HG03558 (cell line): ENCODE results near the gene STK33.

Experiments used
- ATAC-seq: cut with Tn5 transposase; IDR thresholded peaks from one replicate; pipeline ENCODE4 v1.9.1; 2021; ENCODE audit warnings: moderate number of reproducible peaks; ENCODE audit not compliant: unreplicated experiment; ENCODE audit errors: extremely low read depth

STK33 gene

GRCh38 chr11:8604078-8604723, 10.2 kb upstream of the STK33 start:
- ATAC-seq, result no peak

- no peak for ATAC-seq
These were observed 9.7 kb upstream of the STK33 start for GRCh38 chr11:8603696-8604077.

DNA sequence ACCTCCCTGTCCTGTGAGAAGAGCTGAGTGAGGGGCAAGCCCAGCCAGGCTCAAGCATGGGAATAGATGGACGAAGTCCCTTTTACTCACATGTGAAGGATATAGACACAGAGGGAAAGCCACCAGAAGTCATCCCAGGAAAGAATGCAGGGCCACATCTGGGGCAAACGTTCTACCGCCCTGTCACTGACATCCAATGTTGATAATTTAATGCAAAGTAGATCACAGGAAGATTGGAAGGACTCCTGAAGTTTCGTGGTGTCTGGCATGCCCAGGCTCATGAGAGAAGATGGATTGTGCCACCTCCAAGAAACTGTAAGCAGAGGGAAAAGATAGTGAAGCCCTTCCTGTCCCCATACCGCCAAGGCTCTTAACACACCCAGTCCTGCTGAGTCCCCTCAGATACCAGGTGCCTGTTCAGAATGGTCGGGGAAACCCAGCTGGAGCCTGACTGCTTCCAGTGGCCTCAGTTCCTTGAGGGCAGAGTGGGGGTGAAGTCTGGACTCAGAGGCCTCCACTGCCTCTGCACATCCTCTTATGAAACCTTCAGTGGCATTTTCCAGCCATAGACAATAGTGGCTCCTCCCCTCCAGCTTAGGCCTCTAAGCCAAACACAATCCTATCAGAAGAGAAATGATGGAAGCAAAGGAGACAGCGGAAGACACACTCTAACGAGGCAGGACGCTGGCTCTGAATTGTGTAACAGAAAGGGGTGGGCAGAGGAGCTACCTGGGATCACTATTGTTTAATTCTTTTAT, 7.5 kb upstream of the STK33 start:
- no peak for ATAC-seq

DNA sequence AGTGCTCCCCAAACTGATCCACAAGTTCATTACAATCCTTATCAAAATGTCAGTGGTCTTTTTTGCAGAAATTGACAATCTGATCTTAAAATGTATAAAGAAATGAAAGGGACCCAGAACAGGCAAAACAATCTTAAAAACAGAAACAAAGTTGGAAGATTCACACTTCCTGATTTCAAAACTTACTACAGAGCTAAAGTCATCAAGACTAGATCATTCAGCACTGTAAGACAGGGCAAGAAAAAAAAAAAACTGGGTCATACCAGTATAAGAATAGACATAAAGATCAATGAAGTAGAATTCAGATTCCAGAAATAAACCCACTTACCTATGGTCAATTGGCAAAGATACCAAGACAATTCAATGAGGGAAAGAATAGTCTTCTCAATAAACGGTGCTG, 4.5 kb upstream of the STK33 start:
- ATAC-seq, result no peak

DNA sequence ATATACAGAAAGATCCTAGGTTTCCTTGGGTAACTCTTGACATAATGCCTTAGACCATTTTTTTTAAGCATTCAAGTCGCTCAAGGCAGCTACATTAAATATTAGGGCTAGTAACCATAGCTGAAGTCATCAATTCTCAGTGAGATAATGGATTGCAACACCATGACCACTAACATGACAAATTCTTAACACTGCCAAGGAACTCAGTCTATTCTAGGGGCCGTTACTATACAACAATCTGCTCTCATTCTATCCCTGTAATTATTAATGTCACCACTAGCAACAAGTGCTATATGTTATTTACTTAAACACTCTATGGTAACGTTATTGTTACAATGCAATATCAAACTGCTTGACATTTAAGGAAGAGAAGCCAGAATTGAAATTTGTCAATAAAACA, 3.2 kb upstream of the STK33 start:
- ATAC-seq, result no peak

DNA sequence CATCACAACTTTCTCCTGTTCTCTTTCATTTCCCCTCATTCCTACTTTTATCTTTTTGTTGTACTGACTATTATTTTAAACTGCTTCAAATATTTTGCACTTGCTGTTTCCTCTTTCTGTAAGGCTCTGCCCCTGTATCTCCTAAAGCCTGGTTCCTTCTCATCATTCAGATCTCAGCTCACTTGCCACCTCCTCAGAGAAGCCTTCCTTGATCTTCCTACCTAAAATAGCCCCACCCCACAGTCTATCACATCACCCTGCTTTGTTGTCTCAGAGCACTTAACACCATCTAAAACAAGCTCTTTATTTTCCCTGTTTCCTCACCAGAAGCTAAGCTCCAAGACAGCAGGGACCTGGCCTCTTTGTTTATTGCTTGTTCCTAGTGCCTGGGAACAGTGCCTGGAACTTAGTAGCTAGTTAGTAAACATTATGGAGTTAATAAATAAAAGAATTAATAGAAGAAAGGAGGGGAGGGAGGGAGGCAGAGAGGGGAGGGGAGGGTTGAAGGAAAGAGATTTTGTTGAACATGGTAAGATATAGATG, 2.5 kb upstream of the STK33 start:
- ATAC-seq, result no peak

DNA sequence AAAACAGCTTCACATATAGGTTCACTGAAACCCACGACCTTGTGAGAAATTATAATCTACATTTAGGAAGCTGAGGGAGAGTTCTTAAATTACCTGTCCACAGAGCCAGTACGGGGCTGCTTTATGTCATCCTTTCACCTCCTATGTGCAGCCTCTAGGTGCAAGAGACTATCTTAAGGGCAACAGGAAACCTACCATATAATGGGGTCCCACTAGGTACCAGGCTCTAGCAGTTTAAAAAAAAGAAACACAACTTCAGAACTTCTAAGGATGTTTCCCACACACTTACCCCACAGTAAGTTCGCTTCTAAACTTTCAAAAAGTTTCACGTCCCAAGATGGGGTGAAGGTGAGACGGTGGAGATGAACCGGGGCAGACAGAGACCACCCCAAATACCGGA, 573 bp downstream of the STK33 start:
- no peak for ATAC-seq

GRCh38 chr11:8587915-8588314, 6.1 kb downstream of the STK33 start:
- ATAC-seq, result no peak

DNA sequence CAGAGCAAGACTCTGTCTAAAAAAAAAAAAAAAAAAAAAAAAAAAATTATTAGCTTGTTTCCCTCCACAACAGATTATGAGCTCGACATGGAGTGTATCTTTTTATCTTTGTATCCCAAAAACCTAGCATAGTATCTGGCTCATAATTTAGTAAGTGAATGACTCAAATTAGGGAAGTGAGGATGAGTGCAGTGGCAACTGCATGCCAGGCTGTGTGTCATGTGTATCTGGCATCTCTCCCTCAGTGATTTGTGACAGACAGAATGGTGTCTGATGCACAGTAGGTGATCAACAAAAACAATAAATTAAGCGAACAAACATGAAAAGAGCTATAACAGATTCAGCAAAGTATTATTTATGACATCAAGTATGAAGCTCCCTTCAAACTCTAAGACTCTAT, 7.2 kb downstream of the STK33 start:
- no peak for ATAC-seq

DNA sequence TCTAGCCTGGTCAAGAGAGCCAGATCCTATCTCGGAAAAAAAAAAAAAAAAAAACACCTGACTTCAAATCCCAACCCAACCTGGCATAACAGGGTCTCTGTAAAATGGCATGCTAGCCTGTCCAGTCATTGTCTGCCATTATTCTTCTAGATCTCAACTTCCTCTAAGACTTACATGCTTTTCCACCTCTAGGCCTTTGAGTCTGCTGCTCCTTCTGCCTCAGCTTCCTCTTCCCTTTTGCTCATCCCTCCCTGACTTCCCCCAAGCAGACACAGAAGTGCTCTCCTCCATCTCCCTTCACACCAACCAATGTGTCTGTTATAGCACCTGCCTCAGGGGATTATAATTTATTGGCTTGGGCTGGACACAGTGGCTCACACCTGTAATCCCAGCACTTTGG, 7.8 kb downstream of the STK33 start:
- no peak for ATAC-seq

DNA sequence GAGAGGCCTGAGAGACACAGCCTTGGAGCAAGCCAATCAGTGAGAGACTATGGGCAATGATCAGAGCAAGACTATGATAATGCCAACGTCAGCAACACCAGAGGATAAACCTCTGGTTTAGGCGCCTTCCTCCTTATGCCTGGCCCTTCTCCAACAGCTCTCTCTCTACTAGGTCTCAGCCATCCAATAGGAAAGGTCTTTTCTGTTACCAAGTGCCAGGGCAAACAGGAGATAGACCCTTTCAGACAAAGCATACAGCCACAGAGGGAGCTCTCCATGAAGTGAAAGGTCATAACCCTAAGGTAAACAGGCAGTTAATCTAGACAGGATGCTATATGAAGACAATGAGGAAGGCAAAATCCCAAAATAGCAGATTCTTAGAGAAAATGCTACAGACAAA, 9.5 kb downstream of the STK33 start:
- no peak for ATAC-seq

DNA sequence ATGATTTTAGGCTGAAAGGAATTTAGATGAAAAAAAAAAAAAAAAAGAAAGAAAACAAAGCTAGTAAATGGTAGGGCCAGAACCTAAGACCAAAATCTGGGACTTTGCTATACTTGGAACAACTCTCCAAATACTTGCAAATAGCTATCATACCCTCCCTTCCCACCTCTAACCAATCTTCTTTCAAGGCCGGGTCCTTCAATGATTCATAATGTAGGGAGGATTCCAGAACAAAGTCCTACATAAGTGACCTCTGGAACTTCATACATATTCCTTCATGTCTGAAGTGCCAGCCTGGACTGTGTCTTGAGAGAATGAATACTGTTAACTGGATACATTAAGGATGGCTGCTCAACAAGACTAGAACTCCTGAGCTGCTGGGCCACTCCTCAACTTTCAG, 9.9 kb downstream of the STK33 start:
- ATAC-seq, result no peak

DNA sequence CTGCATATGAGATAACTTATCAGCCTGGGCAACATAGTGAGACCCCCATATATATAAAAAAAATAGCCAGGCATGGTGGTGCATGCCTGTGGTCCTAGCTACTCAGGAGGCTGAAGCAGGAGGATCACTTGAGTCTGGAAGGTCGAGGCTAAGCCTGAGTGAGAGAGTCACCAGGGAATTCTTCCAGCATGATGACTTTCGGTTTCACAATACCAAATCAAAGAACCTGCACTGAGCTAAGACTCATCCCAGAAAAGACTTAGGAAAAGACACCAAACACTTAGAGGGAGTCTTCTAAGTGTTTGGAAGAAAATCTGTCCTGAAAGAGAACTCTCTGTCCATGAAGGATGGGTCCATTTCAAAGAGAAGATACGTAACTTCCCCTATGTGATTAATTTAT, 12.7 kb downstream of the STK33 start:
- ATAC-seq, result no peak

DNA sequence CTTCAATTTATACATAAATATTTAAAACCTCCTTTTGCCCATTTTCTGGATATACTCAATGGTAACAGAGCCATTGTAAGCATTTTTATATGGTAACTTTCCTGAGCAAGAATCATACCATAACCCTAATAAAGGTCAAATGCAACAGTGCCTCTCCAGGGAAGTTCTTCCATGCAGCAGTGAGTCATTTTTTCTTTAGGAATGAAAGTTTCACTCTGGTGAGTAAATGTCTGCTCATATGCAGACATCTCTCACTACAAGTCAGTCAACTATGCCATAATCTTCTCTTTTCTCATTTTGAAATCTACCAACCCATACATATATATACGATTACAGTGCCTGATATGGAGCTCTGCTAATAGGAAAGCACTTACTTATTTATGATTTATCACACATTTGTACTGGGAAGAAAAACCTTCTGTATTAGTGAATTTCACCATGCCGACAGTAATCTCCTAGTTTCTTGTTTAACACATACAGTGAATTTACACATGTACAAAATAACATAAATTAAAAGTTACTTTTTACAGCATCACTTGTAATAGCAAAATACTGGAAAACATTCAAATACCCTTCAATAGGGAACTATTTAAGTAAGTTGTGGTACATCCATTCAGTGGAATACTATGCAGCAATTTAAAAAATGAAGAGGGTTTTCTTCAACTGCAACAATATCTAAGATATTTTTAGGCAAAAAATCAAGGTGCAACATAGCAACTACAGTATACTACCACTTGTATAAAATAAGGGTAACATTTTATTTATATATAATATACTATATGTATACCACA, 16.0 kb downstream of the STK33 start:
- no peak for ATAC-seq

GRCh38 chr11:8574798-8575197, 19.2 kb downstream of the STK33 start:
- no peak for ATAC-seq

GRCh38 chr11:8573777-8574176, 20.3 kb downstream of the STK33 start:
- no peak for ATAC-seq

DNA sequence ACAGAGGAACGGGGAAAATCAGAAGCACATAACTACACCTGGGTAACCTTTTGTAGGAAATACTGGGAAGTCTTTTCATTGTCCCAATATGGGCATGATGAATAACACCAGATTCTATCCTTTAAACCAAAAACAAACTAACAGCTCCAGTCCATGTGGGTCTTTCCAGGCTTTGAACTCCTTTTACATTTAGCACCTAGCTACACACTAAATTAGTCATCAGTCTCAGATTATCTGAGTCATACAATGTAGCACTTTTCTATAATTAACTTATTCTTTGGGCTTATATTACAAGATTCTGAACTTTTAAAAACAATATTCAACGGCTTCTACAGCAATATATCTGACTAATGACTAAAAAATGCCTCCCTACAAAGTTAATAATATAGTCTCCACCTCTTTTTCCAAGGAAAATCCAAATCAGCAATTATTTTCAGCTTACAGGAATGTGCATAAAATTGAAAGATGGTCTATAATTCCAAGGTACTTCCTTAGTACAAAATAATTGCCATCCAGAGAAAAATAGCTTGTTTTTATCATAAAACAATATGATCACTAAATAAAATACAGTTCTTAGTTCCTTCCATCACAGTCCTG, 26.3 kb downstream of the STK33 start:
- ATAC-seq, result no peak

DNA sequence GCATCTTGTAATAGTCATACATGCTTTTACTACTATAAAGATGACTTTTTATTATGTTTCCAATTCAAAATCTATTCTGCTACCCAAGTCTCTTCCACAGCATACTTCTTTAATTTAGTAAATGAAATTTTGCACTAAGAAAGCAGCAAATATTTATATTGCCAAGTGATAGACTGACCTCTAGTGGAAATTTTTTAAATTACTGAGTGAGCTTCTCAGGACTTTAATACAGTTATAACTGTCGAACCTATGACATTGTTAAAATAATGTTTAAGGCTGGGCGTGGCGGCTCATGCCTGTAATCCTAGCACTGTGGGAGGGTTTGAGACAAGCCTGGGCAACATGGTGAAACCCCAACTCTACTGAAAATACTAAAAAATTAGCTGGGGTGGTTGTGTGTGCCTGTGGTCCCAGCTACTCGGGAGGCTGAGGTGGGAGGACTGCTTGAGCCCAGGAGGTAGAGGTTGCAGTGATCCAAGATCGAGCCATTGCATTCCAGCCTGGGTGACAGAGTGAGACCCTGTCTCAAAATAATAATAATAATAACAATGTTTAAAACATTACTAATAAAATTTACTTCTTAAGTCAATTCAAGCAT, 27.3 kb downstream of the STK33 start:
- ATAC-seq, result no peak

DNA sequence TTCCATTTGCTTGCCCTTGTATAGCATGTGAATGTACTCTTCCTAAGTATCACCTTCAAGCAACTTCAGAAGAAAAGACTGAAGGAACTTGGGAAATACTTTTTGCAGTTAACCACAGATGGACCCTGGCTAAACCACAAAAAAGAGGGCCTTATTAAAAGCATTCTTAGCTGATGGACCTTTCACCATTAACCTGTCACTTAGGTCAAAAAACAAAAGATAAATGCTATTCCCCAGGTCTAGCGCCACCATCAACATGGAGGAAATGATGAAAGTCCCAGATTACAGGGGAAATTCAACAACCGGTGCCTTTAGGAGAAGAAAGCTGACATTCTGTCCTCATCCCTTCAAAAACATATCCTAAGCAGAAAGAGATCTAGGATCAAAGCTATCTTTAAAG, 29.5 kb downstream of the STK33 start:
- no peak for ATAC-seq

DNA sequence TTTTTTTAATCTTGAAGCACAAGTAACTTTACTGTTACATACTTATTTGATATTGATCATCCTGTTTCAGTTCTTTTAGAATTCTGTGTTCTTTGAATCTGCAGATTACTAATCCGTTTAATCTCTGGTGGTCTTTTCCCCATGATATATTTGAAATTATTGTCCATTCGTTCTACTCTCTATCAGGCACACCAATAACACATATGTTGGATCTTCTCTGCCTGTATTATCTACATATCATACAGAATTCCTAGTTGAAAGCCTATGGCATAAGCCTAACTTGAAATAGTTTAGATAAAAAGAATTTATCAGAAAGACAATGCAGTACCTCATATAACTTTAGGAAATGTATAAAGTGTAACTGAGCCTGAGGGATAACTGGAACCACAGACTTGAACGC, 32.6 kb downstream of the STK33 start:
- ATAC-seq, result no peak
